GM18951 (cell line): ENCODE results near the gene CCDC9.

Experiments
- POLR2A ChIP-seq: IDR thresholded peaks from 4 replicates; pipeline ENCODE4 v1.6.1; 2011; ENCODE audit warnings: mild to moderate bottlenecking; ENCODE audit not compliant: insufficient read length, insufficient read depth; ENCODE audit errors: extremely low read depth
- in situ Hi-C: fragments of 300-500 bp; cut with MboI; formaldehyde crosslinking; loops from one replicate; pipeline ENCODE4 v1.12.0; 2022; ENCODE audit warnings: low sequenced_read_pairs, mixed read lengths, inconsistent platforms; ENCODE audit not compliant: unreplicated experiment

Gene CCDC9

DNA sequence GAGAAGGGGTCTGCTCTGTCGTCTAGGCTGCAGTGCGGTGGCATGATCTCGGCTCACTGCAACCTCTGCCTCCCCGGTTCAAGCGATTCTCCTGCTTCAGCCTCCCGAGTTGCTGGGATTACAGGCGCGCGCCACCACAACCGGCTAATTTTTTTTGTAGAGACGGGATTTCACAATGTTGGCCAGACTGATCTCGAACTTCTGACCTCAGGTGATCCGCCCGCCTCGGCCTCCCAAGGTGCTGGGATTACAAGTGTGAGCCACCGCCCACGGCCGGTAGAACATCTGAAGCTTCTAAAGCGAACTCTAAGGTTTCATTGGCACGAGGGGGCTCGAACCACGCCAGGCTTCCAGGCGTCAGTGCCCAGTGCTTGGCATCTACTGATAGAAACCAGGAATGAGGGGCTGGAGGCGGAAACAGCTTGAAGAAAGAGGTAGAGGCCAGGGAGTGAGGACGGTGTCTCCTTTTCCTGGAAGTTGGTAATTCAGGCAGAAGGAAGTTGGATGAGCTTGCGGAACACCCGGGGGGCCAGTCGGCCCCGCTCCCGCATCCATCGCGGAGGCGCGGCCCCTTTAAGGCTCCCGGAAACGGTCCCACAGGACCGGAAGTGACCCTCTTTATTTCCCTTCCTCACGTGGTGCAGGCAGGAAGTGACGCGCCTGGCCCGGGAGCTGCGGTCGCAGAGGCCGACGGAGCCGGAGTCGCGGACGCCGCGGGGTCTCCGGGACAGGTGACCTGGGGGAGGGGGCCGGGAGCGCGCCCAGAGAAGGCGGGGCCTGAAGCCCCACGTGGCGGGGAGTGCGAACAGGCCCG, at the start of gene CCDC9:
CCDC9 (plus strand) TSS at position 647 of the 814 bp plus-strand sequence. CDS start 1,876 bp downstream, outside the sequence.
- peak; percentile 69 for TF ChIP-seq POLR2A
- in situ Hi-C loops, result loop anchor here (10.0 kb wide), 1 partner anchor 111 kb away; no protein-coding TSS in a partner anchor

DNA sequence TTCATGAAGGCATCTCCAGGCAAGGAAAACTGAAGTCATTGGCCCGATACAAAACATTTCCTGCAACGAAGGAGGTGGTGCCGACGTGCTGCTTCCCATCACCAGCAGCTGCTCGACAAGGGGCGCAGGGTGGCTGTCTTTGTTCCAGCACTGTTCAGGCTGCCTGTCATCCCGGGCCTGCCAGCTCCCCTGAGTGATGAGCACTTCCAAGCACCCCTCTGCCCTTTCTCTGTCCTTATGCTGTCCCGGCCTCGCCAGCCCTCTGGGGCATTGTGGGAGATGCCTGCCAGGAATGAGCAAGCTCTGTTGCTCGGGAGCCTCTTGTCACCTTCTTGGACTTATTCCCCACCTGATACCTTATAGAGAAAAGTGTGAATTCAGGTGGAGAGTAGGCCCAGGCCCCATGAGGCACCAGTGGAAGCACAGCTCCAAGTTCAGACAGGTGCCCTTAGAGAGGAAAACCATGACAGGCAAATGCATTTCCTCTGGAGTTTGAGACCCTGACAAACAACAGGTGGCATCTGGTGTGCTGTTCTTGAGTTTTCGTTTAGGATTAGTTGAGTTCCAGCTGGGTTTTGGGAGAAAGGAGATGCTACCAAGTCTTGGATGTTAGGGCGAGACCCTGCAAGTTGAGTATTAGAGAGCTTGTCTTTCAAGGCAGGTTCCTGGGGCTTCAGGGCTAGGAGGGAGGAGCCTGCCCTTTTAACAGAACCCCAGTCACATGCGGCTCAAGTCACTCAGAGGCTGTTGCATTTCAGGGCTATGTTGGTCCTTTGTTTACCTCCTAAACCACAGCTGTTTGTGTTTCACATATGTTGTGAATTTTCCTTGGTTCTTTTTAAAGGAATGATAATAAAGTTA, 46.8 kb upstream of the CCDC9 start:
- TF ChIP-seq POLR2A, result no peak
- in situ Hi-C loops, result no loop called here

DNA sequence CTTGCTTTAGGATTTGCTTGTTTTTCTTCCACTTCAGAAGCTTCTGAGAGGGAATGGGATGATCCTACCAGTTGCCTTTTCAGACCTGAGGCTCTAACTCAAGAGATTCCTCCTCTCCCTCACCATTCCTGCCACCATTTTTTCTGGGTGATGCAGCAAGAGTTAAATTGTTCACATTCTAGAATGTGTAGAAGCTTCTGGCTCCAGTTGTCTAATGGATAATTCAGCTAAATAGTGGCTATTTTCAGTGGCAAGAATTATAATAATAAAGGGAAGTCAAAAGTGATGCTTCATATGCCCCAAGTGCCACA, 46.2 kb upstream of the CCDC9 start:
- TF ChIP-seq POLR2A, result no peak
- in situ Hi-C loops, result no loop called here

DNA sequence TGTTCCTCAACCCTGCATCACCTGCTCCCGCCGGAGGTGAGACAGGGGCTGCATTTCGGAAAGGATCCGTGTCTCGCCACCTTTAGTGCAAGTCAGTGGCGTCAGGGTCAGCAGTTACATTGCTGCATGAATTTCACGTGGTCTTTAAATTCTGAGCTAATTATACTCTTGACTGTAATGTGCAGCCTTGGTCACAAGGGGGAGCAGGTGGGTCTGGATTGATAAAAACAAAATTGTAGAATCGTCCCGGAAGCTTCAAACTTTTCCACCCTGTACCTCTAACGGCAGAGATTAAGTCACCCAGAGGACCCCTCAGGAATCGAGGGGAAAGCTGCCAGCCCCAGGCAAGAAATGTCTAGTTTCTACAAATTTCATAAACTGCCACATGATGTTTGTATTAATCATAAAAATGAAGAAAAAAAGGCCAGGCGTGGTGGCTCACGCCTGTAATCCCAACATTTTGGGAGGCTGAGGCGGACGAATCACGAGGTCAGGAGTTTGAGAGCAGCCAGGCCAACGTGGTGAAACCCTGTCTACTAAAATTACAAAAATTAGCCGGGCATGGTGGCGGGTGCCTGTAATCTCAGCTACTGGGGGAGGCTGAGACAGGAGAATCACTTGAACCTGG, 45.5 kb upstream of the CCDC9 start:
- TF ChIP-seq POLR2A, result no peak
- in situ Hi-C loops, result no loop called here

DNA sequence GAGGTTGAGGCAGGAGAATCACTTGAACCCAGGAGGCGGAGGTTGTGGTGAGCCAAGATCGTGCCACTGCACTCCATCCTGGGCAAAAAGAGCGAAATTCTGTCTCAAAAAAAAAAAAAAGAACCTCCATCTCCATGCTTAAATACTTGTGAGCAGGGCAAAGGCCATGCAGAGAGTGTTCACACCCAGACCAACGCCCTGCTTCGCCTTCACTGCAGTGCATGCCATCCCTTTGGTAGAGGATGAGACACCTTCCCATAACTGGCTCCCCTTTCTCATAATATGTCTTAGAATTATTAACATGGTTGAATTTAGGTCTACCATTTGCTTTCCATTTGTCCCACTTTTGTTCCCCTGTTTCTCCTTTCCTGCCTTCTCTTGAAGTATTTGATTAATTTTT, 40.7 kb upstream of the CCDC9 start:
- no peak for TF ChIP-seq POLR2A
- in situ Hi-C loops, result no loop called here

DNA sequence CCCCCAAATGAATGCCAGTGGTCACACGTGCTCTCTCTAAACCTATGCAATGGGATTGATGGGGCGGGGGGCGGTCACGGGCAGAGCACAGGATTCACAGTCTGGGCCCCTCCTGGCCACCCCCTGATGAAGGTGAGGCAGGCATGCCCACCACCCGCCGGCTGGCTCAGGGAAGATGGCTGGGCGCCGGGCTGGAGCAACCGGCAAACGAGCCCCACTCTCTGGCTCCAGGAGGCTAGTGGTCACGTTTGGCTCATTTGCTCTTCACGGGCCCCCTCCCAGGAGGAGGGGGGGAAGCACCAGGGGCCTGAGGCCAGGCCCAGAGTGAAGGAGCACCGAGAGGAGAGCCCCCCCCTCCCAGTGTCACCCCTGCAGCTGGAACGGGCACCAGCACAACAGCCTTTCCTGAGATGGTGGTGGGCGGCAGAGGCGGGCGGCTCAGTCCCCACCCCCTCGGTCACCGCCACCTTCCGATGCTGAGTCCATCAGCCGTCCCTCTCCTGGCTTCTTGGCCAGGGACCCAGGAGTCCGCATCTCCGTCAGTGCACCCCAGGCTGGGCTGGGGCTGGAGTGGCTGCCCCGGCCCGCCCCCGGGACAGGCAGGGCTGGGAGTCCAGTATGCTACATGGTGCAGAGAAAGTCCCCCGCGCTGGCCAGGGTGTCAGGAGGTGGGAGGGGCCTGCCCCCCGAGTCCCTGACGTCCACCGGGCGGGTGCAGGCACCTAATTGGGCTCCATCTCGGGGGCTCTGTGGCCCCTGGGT, 35.1 kb upstream of the CCDC9 start:
- TF ChIP-seq POLR2A, result no peak
- in situ Hi-C loops, result no loop called here

DNA sequence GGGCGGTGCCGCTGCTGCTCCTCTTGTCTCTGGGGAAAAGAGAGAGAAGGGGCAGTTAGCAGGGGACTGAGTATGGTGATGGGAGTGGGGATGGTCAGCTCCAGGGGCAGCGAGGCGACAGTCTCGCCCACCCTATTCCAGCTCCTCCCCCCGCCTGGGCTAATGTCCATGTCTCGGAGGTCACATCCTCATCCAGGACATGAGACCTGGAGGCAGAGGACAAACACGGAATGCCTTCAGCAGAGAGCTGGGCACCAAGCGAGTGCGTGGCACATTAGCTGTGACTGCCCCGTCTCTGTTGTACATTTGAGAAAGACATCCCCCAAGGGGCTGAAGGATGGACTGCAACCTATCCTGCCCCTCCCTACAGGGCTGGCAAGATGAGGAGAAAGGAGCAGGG, 34.4 kb upstream of the CCDC9 start:
- no peak for TF ChIP-seq POLR2A
- in situ Hi-C loops, result no loop called here

DNA sequence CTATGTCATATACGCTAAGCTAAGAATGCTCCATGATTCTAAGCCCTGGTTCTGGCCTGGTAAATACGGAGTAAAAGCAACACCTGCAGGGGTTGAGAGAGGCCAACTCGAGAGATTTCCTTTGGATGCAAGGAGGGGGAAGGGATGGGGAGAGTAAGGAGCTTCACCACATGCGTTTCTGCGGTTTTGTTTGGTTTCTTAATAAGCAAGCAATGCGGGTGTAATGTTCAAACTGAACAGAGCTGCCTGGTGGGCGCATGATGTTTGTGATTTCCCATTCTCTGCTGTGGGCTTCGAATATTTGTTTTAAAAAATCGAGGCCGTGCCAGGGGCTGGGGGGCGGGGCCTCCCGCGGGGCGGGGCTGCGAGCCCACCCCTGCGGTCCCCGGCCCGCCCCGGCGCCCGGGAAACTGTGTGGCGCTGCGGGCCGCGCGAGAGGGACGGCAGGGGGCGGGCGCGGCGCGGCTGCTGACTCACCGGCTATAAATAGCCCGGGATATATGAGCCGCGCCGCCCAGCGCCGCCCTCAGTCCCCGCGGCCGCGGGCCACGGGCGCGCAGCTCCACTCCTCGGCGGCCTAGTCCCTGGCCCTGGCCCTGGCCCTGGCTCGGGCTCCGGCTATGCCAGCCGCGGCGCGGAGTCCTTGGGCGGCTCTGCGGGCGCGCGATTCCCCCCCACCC, 30.4 kb upstream of the CCDC9 start:
- peak; percentile 100 for TF ChIP-seq POLR2A

DNA sequence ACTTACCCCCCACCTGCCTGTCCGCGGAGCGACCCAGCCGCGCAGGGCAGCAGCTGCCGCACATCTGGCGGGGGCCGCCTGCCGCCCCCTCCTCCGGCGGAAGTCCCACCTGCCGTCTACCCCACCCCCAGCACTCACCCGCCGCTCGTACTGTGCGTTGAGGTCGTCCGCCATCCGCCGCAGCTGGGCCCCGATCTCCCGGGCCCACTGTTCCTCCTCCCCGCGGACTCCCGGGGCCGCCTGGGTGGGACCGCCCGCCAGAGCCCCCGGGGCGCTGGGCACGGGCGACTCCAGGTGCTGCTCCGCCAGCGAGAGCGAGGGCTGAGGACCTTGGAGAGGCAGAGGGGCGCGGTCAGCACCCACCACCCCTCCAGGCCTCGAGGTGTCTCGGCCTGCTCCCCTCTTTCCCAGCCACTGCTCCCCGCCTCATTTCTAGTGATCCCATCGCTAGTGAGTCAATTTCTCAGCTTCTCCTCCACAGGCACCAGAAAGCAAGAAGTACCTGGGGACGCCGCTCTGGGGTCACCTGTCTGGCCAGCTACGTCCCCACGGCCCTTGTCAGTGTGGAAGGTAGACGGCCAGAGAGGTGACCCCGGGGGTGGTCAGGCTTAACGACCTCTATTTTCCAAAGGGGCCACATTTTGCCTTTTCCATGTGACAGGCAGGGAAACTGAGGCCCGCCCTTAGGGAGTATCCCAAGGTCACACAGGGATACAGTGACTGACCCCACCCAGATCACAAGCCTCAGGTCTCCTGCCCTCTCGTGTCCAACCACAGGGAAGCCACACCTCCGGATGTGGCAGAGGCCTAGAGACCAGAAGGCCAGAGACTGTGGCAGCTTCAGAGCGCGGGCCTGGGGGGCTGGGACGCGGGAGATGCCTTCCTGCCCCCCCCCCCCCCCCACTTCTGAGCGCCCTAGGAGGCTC, 29.6 kb upstream of the CCDC9 start:
- peak; percentile 58 for TF ChIP-seq POLR2A
- in situ Hi-C loops, result no loop called here

More for the DNA sequence above, 30.4 kb upstream of the CCDC9 start:
- in situ Hi-C loops, result no loop called here

DNA sequence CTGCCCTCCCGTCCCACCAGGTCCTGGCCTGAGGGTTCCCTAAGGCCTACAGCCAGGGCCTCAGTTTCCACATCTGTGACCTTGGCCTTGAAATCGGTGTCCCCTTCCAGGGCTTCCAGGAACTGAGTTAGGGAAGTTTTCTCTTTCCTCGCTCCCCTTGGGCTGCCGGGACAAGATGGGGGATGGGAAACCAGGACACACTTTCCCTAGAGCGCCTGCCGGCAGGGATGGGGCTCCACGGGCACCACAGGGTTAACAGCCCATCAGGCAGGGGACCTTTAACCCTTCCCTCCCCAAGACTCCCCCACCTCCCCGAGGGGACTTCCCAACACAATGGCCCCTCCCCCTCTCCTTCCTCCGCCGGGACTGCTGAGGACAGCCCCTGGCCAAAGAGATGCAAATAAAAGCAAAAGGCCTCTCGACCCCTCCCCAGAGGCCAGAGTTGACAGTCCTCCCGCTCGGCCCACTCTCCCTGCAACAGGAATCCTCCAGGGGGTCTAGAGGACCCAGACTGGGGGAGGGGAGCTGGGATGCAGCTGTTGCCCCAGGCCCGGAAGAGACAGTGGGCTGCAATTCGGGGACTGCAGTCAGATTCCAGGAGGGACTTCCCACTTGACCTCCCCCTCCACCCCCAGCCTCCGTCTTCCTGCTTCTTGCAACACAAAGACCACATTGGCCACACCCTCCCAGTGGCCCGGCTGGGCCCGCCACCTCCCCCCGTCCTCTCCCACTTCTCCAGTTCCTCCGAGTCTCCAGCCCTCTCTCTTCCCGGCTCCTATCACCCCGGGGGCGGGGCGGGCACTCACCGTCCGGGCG, 28.8 kb upstream of the CCDC9 start:
- in situ Hi-C loops, result no loop called here
- peak; percentile 59 for TF ChIP-seq POLR2A
